MCF 10A (cell line): ENCODE results near the gene SHPK. TPM values are rescaled to one million over a fixed set of nuclear protein-coding genes. Genes with fewer than 3 reads are reported as not detected.

Source experiments
- BruUV-seq: library from RNA; stranded (reverse); fragments of 400-500 nt; replicated peaks from 2 replicates; lab custom pipeline; 2021; lab: Mats Ljungman, UMichigan
- CTCF ChIA-PET: fragments of 300-600 bp; sonication (Branson Sonifier 250); formaldehyde crosslinking; extraction: SDS; loops from one replicate; lab custom pipeline; 2021; ENCODE audit warnings: antibody characterized with exemption, inconsistent platforms; lab: Yijun Ruan, JAX
- POLR2A ChIA-PET: fragments of 300-600, 350-650 bp; sonication (Branson Sonifier 250); formaldehyde crosslinking; extraction: SDS; loops from one replicate; lab custom pipeline; 2020; ENCODE audit warnings: antibody characterized with exemption, inconsistent platforms; lab: Yijun Ruan, JAX
- DNase-seq: peaks from one replicate; pipeline ENCODE4 v3.0.0-alpha.2; 2018; ENCODE audit not compliant: unreplicated experiment
- H3K27ac Mint-ChIP-seq: one replicate; pipeline ENCODE4 v1.8.0; 2022; ENCODE audit warnings: mild to moderate bottlenecking, low read depth, mixed read lengths; ENCODE audit not compliant: unreplicated experiment
- H3K27me3 Mint-ChIP-seq: one replicate; pipeline ENCODE4 v1.8.0; 2022; ENCODE audit warnings: mixed read lengths; ENCODE audit not compliant: insufficient read depth, unreplicated experiment
- H3K36me3 Mint-ChIP-seq: one replicate; pipeline ENCODE4 v1.8.0; 2022; ENCODE audit warnings: mild to moderate bottlenecking, moderate library complexity, mixed read lengths; ENCODE audit not compliant: insufficient read depth, unreplicated experiment
- H3K4me1 Mint-ChIP-seq: one replicate; pipeline ENCODE4 v1.8.0; 2022; ENCODE audit warnings: mixed read lengths; ENCODE audit not compliant: insufficient read depth, unreplicated experiment
- H3K4me3 Mint-ChIP-seq: one replicate; pipeline ENCODE4 v1.8.0; 2022; ENCODE audit warnings: mild to moderate bottlenecking, moderate library complexity, mixed read lengths; ENCODE audit not compliant: unreplicated experiment
- H3K9me3 Mint-ChIP-seq: one replicate; pipeline ENCODE4 v1.8.0; 2022; ENCODE audit warnings: mixed read lengths; ENCODE audit not compliant: unreplicated experiment
- CTCF ChIP-seq: fragments of 200-600 bp; IDR thresholded peaks from one replicate; pipeline ENCODE4 v1.8.0; 2022; ENCODE audit warnings: antibody characterized with exemption, mild to moderate bottlenecking; ENCODE audit not compliant: unreplicated experiment
- intact Hi-C: fragments of 100-400 bp; cut with micrococcal nuclease; formaldehyde crosslinking; loops from 2 replicates; pipeline ENCODE4 v1.14.1; 2022
- total RNA-seq: library from RNA; stranded (reverse); gene quantifications from 2 replicates; pipeline ENCODE4 v1.2.3, GENCODE V29; 2022

SHPK gene
- total RNA-seq, 1 experiment from 2014 or later, result 6.3 TPM

DNA sequence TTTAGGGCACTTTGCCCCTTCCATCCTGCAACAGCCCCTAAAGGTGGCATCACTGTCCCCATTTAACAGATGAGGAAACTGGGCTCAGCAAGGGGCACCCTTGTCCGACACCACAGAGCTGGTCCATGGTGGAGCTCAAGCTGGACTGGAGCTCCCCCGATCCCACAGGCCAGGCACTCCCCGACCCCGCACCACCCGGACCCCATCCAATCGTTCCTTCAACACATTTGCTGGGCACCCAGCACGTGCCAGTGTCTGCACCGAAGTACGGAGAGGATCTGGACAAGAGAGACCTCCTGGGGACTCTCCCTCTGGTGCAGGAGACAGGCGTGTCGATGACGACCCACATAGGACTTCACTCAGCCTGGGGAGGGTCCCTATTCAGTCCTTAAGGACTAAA, 46.0 kb upstream of the SHPK start:
- Mint-ChIP-seq H3K27ac (no peak overlapping the region), H3K27me3 (no peaks in the 10 kb centered on the region), H3K4me3 (no peak overlapping the region), H3K9me3 (no peaks in the 10 kb centered on the region), H3K4me1 (peaks cover 5% of the 10 kb centered on the region), H3K36me3 (no peaks in the 10 kb centered on the region)
- DNase-seq, result no peak
- TF ChIP-seq CTCF, result no peak
- CTCF ChIA-PET, result interaction anchor here (0.6 to 2.0 kb wide), 6 partner anchors 8 to 52 kb away, joined by 3 to 10 read pairs (median 5); no protein-coding TSS in a partner anchor
- intact Hi-C loops, result loop anchor here (2.0 to 5.0 kb wide), 2 partner anchors 55 to 145 kb away; no protein-coding TSS in a partner anchor
- BruUV-seq, result no TSS peak
- POLR2A ChIA-PET, result no interaction called here

DNA sequence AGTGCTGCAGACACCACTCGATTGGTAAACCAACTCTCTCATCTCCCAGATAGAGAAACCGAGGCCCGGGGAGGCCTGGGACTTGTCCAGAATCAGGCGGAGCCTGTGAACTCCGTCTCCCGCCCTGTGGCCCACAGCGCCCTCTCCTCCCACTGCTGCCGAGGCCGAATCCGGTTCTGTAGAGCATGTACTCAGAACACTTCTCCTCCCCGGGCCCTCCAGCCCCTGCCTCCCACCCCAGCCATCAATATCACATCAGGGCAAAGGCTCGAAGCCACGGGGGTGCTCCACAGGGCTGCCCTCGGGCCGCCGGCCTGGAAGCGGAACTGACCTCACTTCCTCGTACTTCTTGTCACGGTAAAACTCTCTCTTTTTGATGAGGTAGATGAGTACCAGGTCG, 45.5 kb upstream of the SHPK start:
- no peak overlapping the region for H3K27ac Mint-ChIP-seq
- no peaks in the 10 kb centered on the region for H3K27me3 Mint-ChIP-seq
- H3K4me3 Mint-ChIP-seq, result no peak overlapping the region
- no peaks in the 10 kb centered on the region for H3K9me3 Mint-ChIP-seq
- no peak for DNase-seq
- no TSS peak for BruUV-seq
- TF ChIP-seq CTCF, result no peak
- ChIA-PET CTCF (interaction anchor here (0.6 kb wide), 2 partner anchors 31 to 55 kb away, joined by 3 read pairs; no protein-coding TSS in a partner anchor), POLR2A (no interaction called here)
- no peaks in the 10 kb centered on the region for H3K36me3 Mint-ChIP-seq
- peaks cover 5% of the 10 kb centered on the region for H3K4me1 Mint-ChIP-seq
- intact Hi-C loops, result loop anchor here (5.0 kb wide), 1 partner anchor 146 kb away; no protein-coding TSS in a partner anchor

DNA sequence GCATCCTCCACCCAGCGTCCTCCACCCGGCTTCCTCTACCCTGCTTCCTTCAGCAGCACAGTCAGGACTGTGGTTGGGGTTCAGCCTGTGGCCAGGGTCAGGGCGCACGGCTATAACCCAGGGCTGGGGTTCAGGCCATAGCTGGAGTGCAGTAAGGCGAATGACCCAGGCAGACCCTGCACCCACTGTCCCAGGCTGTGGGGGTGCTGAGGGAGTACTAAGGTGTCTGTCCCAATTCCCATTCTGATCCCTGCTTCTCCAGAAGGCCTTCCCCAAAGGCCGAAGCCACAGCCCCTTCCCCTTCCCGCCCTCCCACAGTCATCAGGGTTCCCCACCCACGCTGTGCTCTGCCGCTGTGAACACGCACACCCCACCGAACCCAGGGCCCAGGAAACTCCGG, 45.0 kb upstream of the SHPK start:
- ChIA-PET CTCF (interaction anchor here (0.6 kb wide), 1 partner anchor 55 kb away, joined by 3 read pairs; no protein-coding TSS in a partner anchor), POLR2A (no interaction called here)
- Mint-ChIP-seq H3K36me3 (no peaks in the 10 kb centered on the region), H3K9me3 (no peaks in the 10 kb centered on the region), H3K4me3 (no peak overlapping the region), H3K27ac (no peak overlapping the region), H3K27me3 (no peaks in the 10 kb centered on the region), H3K4me1 (peaks cover 5% of the 10 kb centered on the region)
- no peak for TF ChIP-seq CTCF
- no TSS peak for BruUV-seq
- DNase-seq, result no peak
- intact Hi-C loops, result loop anchor here (5.0 kb wide), 1 partner anchor 146 kb away; no protein-coding TSS in a partner anchor

DNA sequence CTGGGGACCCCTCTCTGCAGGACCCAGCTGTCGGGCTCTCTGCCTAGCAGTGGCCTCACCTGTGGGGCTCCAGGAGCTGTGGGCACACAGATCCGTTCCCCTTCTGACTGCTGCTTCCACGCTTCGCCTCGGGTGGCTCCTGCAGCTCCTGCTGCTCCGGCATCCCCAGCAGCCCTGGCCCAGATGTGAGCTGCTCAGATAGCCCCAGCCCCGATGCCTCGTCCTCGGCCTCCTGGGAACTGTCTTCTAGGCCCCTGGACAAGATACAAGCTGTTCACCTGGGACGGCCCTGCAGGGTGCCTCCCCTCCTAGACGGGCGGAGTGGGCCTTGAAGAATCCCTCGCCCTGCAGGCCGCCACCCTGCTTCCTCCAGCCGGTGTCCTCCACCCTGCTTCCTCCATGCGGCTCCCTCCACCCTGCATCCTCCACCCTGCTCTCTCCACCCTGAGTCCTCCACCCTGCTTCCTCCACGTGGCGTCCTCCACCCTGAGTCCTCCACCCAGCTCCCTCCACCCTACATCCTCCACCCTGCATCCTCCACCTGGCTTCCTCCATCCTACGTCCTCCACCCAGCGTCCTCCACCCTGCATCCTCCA, 43.6 kb upstream of the SHPK start:
- intact Hi-C loops, result loop anchor here (5.0 kb wide), 1 partner anchor 148 kb away; no protein-coding TSS in a partner anchor
- H3K4me1 Mint-ChIP-seq, result peaks cover 5% of the 10 kb centered on the region
- BruUV-seq, result no TSS peak
- H3K27me3 Mint-ChIP-seq, result no peaks in the 10 kb centered on the region
- POLR2A ChIA-PET, result interaction anchor here (0.9 kb wide), 1 partner anchor 11 kb away, joined by 3 read pairs; the partner anchor contains the start of genes EMC6 and TAX1BP3
- H3K9me3 Mint-ChIP-seq, result no peaks in the 10 kb centered on the region
- H3K4me3 Mint-ChIP-seq, result no peak overlapping the region
- no peak for DNase-seq
- TF ChIP-seq CTCF, result no peak
- H3K27ac Mint-ChIP-seq, result no peak overlapping the region
- CTCF ChIA-PET, result interaction anchor here (1.1 kb wide), 1 partner anchor 147 kb away, joined by 3 read pairs; no protein-coding TSS in a partner anchor
- no peaks in the 10 kb centered on the region for H3K36me3 Mint-ChIP-seq
